ENCODE results near the gene RFPL3.
"Not testable (repeated sequence)": the region's sequence is repeated elsewhere in the genome, so short reads cannot be mapped to it uniquely, and the experiment has no call there.

RFPL3 gene

GRCh38 chr22:32354360-32355351 is 3.0 kb upstream of the RFPL3 start:
- no peak for DNase-seq

- DNase-seq: no peak
Observed at GRCh38 chr22:32355760-32356159, 1.9 kb upstream of the RFPL3 start.

- DNase-seq: not testable (repeated sequence)
Observed at GRCh38 chr22:32360096-32360495, 2.4 kb downstream of the RFPL3 start.

- DNase-seq: no peak
Observed at GRCh38 chr22:32361257-32361656, 3.6 kb downstream of the RFPL3 start.

GRCh38 chr22:32364210-32364609 is 6.5 kb downstream of the RFPL3 start:
- no peak for DNase-seq

- no peak for DNase-seq
Observed at GRCh38 chr22:32375678-32376450, 18.2 kb downstream of the RFPL3 start.

GRCh38 chr22:32376681-32377080 is 19.0 kb downstream of the RFPL3 start:
- DNase-seq: no peak

- DNase-seq: no peak
Observed at GRCh38 chr22:32378707-32379272, 21.1 kb downstream of the RFPL3 start.

GRCh38 chr22:32380991-32381390 is 23.3 kb downstream of the RFPL3 start:
- no peak for DNase-seq

GRCh38 chr22:32385681-32386080 is 28.0 kb downstream of the RFPL3 start:
- DNase-seq: no peak

- peak; percentile 17 for DNase-seq
Observed at GRCh38 chr22:32389685-32390084, 32.0 kb downstream of the RFPL3 start.

GRCh38 chr22:32395107-32395506 is 37.4 kb downstream of the RFPL3 start:
- no peak for DNase-seq

GRCh38 chr22:32396255-32396654 is 38.6 kb downstream of the RFPL3 start:
- no peak for DNase-seq

GRCh38 chr22:32396746-32397145 is 39.1 kb downstream of the RFPL3 start:
- no peak for DNase-seq

- DNase-seq: no peak
Observed at GRCh38 chr22:32401486-32401885, 43.8 kb downstream of the RFPL3 start.

- no peak for DNase-seq
Observed at GRCh38 chr22:32404021-32404420, 46.4 kb downstream of the RFPL3 start.

- no peak for DNase-seq
Observed at GRCh38 chr22:32407312-32407711, 49.6 kb downstream of the RFPL3 start.

- DNase-seq: no peak
Observed at GRCh38 chr22:32407936-32408335, 50.3 kb downstream of the RFPL3 start.

GRCh38 chr22:32409977-32410376 is 52.3 kb downstream of the RFPL3 start:
- no peak for DNase-seq

- DNase-seq: no peak
Observed at GRCh38 chr22:32410459-32410858, 52.8 kb downstream of the RFPL3 start.
